Brain microvascular endothelial cell (primary cell): ENCODE measurements around the gene ACYP1.

ENCODE experiments used
- DNase-seq: peaks from one replicate; pipeline ENCODE4 v3.0.0-alpha.2; 2020
- H3K27ac ChIP-seq: fragments of 250-450 bp; sonication (Bioruptor Pico); 2 replicates; pipeline ENCODE4 v1.5.1; 2020; ENCODE audit warnings: mild to moderate bottlenecking, moderate library complexity
- H3K27me3 ChIP-seq: fragments of 250-450 bp; sonication (Bioruptor Pico); replicated peaks from 2 replicates; pipeline ENCODE4 v1.5.1; 2020; ENCODE audit warnings: mild to moderate bottlenecking
- H3K36me3 ChIP-seq: fragments of 250-450 bp; sonication (Bioruptor Pico); replicated peaks from 2 replicates; pipeline ENCODE4 v1.5.1; 2020; ENCODE audit warnings: mild to moderate bottlenecking
- H3K4me3 ChIP-seq: 2 replicates; pipeline ENCODE4 v1.5.1; 2011; ENCODE audit warnings: low read depth, mild to moderate bottlenecking, control low read depth, low read length, moderate library complexity
- in situ Hi-C: cut with HindIII; loops from 2 replicates; pipeline ENCODE4 v1.10.0; 2017; ENCODE audit warnings: low sequenced_read_pairs, low pct_ligation_motif_present
- TF ChIP-seq, protein P1 (sequence below): IDR thresholded peaks from 2 replicates; pipeline ENCODE4 v1.5.1; 2011; ENCODE audit warnings: low read depth, mild to moderate bottlenecking, moderate library complexity, low read length, control low read depth, inconsistent platforms; ENCODE audit errors: missing control alignments

Gene ACYP1

DNA sequence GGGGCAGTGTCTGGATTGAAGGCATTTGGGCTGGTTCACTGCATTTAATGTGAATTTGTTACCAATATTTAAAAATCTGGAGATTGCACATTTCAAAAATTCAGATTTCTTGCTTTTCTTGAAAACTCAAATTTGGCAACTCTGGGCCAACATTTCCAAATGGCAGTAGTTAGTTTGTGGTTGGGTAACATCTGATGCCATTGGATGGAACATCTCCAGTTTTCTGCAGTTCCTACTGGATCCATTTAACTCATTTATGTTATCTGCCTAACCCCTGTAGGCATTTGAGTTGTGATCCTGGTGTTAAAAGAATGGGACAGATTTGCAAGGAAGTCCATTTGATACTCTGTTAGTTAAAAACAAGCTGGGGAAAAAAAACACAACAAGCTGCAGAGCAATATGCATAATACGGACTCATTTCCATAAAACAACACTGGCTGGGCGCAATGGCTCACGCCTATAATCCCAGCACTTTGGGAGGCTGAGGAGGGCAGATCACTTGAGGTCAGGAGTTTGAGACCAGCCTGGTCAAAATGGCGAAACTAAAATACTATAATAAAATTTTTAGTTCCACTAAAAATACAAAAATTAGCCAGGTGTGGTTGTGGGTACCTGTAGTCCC, 53.2 kb downstream of the ACYP1 start:
- in situ Hi-C loops: no loop called here
- no peak for DNase-seq
- H3K4me3 ChIP-seq: no peak overlapping the region
- H3K27me3 ChIP-seq: no peaks in the 10 kb centered on the region
- no peak overlapping the region for H3K27ac ChIP-seq
- TF ChIP-seq, protein P1, sequence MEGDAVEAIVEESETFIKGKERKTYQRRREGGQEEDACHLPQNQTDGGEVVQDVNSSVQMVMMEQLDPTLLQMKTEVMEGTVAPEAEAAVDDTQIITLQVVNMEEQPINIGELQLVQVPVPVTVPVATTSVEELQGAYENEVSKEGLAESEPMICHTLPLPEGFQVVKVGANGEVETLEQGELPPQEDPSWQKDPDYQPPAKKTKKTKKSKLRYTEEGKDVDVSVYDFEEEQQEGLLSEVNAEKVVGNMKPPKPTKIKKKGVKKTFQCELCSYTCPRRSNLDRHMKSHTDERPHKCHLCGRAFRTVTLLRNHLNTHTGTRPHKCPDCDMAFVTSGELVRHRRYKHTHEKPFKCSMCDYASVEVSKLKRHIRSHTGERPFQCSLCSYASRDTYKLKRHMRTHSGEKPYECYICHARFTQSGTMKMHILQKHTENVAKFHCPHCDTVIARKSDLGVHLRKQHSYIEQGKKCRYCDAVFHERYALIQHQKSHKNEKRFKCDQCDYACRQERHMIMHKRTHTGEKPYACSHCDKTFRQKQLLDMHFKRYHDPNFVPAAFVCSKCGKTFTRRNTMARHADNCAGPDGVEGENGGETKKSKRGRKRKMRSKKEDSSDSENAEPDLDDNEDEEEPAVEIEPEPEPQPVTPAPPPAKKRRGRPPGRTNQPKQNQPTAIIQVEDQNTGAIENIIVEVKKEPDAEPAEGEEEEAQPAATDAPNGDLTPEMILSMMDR: no peak
- peaks cover 45% of the 10 kb centered on the region for H3K36me3 ChIP-seq

DNA sequence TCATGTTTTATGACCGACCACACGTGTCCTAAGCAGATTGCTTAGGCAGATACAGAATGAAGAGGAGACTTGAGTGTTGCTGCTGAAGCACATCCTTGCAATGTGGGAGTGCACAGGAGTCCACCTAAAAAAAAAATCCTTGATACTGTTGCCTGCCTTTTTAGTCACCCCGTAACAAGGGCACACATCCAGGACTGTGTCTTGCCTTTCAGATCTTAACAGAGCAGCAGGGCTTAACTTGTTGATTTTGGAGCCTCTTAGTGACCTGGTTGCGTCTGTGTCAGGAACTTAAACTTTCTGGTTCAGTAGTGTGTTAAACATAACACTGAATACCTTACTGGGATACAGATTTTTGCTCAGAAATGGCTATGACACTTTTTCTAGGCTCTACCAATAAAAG, 54.6 kb downstream of the ACYP1 start:
- Histone ChIP-seq H3K4me3 (no peak overlapping the region), H3K36me3 (peaks cover 47% of the 10 kb centered on the region), H3K27me3 (no peaks in the 10 kb centered on the region), H3K27ac (no peak overlapping the region)
- TF ChIP-seq, protein P1: no peak
- in situ Hi-C loops: no loop called here
- DNase-seq: no peak

DNA sequence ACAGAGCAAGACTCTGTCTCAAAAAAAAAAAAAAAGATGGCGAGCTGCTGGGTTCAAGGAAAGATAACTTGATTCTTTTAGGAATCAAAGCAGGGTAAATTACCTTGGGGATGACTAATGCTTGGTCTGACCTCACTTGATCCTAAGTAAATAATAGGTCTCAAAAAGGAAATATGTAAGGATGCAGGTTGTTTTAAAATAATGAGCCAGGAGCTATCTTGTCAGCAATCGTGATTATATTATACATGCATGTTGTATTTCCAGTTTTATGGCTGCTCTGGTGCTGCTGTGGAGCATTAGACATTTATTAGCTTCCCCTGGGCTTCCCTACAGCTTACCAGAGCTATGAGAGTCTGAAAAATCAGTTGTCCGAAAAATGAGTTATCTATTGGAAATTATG, 58.5 kb downstream of the ACYP1 start:
- Histone ChIP-seq H3K36me3 (peaks cover 47% of the 10 kb centered on the region), H3K27me3 (no peaks in the 10 kb centered on the region), H3K27ac (no peak overlapping the region), H3K4me3 (no peak overlapping the region)
- in situ Hi-C loops: no loop called here
- TF ChIP-seq, protein P1: no peak
- no peak for DNase-seq

DNA sequence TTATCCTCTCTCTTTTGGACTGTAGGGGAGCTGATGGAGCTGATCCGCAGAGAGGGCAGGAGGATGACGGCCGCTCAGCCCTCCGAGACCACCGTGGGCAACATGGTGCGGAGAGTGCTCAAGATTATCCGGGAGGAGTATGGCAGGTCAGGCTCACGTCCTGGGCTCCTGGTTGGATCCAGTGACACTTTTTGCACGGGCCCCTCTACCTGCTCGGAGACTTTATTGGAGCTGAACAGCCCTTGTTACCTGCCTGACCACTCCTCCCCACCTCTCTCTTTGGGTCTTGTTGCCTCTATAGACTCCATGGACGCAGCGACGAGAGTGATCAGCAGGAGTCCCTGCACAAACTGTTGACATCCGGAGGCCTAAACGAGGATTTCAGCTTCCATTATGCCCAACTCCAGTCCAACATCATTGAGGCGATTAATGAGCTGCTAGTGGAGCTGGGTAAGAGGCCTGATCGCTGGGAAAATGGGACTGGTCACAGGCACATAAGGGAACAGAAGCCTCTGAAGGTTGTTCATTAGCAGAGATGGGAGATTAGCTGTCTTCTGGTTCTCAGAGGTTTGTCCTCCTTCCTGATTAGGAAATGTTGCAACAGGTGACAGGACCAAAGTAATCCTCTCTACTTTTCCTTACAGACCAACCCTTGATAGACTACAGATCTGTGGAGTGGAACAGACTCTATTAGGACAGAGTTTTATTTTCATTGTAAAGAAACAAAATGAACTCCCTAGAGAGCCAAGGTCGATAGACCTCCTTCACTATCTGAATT, 60.4 kb downstream of the ACYP1 start:
- peak overlapping the region; percentile 95 for H3K4me3 ChIP-seq
- no peaks in the 10 kb centered on the region for H3K27me3 ChIP-seq
- TF ChIP-seq, protein P1: no peak
- H3K27ac ChIP-seq: peak overlapping the region; percentile 83
- no peak for DNase-seq
- in situ Hi-C loops: no loop called here
- peaks cover 30% of the 10 kb centered on the region for H3K36me3 ChIP-seq
